NCI-H1436 treated with DMSO at 0.1 percent for 48 hours (cell line): Measurements from ENCODE around the gene FCN1.
"Not testable (repeated sequence)": the region's sequence is repeated elsewhere in the genome, so short reads cannot be mapped to it uniquely, and the experiment has no call there.

Experiments used
- DNase-seq: peaks from one replicate; lab custom pipeline; 2025; lab: John Stamatoyannopoulos, UW

The FCN1 gene

DNA sequence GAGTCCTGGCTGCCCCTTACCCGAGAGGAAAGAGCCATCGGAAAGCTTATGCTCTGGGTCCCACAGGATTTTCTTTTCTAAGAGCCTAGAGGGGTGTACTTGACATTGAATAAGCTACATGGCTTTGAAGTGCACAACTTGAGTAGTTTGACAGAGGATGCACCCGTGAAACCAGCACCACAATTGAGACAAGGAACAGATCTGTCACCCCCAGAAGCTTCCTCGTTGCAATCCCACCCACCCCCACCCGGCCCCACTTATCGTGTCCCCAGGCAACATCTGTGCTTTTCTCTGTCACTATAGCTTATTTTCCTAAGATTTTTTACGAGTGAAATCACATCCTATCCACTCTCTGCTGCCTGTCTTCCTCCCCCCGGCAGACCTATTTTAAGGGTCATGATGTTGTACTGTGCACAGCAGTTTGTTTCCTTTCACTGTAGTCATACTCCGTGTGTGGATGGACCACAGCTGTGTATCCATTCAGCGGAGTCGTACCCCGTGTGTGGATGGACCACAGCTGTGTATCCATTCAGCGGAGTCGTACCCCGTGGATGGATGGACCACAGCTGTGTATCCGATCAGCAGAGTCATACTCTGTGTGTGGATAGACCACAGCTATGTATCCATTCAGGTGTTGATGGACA lies 45.9 kb downstream of the FCN1 start:
- no peak for DNase-seq

- DNase-seq = no peak
Observed at GRCh38 chr9:134870746-134871662, 46.7 kb downstream of the FCN1 start.

GRCh38 chr9:134870301-134870694 lies 47.4 kb downstream of the FCN1 start:
- no peak for DNase-seq

DNA sequence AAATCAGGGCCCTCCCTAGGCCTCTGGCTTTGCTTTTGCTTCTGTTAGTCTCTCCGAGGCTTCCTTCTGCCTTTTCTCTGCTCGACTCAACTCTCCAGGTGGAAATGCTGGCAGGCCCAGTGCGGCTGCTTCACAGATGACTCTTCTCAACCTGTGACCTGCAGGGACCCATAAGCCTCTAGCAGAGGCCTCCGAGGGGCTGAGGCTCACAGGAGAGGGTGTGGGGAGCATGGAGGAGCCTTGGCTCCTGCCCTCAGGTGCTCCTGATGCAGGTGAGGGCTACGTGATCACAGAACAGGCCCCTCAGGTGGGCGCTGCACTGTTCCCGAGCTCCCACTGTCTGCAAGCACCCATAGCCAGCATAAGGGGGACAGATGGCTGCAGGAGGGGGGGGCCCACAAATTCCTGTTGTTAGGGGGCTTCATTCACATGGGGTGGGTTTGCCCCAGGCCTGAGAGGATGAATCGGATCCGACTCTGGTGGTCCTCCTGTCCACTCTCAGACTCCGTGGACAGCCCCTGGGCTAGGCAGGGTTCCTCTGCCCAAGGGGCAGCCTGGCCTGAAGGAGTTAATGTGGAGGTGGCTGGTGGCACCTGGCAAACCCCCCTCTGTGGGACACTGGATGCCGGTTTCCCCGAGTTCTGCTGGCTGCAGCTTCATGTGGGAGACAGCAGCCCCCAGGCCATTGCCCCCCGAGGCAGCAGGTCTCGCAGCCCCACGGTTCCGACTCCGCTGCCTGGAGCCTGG lies 48.0 kb downstream of the FCN1 start:
- DNase-seq = no peak

DNA sequence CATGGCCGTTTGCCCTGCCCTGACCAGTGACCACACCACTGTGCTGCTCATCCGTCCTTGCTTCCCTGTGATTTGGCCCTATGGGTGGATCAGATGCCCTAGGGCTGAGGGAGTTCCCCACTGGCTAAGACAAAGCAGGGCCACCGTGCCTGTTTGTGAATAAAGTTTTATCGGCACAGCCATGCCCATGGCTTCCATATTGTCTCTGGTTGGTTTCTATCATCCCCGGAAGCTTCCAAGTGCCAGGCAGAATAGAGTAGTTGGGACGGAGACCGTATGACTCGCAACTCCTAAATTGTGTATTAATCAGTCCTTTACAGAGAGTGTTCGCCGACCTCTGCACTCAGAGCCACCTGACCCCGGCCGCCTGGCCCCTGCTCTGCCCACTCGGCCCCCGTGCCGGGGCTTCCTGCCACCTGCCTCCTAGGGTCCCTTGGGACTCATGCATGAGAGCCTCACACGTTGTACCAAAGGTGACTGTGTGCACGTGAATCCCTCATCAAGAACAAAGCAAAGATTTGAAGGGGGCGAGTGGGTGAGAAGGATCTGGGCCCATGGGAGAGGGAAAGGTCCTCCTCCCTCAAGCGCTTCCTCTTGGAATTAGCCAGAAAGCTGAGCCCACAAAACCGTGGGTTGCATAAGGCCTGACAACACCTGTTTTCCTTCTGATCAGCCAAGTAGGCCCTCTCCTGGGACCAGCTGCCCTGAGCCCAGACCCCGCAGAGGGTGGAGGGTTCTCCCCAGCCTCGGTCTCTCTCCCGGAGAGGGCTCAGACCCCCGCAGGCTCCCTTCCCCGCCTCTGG lies 48.8 kb downstream of the FCN1 start:
- DNase-seq = no peak

GRCh38 chr9:134867917-134868750 lies 49.6 kb downstream of the FCN1 start:
- DNase-seq = no peak

- no peak for DNase-seq
Observed at GRCh38 chr9:134864821-134865190, 52.9 kb downstream of the FCN1 start.

DNA sequence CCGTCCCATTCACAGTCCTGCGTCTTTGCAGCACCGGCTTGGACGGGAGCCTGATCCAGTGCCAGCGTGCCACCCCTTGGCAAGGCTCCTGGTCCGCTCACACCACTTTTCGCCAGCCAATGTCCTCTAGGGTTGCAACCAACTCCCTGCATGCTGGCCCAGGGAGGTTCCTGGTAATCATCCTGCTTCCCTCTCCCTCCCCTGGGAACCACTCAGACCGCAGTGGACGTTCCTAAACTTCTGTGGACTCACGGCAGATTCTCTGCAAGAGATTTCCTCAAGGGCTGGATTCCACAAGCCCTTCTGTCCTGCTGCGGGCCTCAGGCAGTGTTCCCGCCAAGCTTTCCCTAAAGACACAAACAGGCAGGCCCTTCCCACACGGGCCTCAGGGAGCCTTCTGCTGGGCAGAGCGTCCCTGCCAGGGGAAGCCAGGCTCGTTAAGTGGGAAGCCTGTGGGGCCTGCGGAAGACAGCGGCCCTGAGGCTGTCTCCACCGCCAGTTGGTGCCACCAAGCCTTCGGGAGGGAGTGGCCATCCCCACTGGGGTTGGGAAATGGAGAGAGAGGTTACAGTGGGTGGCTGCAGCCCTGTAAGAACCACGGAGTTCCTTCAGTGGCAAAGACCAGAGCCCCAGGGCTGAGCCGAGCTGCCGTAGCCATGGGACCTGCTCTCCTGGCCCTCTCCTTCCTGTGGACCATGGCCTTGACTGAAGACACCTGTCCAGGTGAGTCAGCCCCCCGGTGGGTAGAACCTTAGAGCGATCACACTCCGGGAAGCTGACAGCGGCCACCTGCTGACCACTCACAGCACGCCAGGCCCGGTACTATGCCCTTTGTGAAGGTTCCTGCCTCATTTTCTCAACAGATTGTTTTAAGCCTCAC lies 53.5 kb downstream of the FCN1 start:
- no peak for DNase-seq

DNA sequence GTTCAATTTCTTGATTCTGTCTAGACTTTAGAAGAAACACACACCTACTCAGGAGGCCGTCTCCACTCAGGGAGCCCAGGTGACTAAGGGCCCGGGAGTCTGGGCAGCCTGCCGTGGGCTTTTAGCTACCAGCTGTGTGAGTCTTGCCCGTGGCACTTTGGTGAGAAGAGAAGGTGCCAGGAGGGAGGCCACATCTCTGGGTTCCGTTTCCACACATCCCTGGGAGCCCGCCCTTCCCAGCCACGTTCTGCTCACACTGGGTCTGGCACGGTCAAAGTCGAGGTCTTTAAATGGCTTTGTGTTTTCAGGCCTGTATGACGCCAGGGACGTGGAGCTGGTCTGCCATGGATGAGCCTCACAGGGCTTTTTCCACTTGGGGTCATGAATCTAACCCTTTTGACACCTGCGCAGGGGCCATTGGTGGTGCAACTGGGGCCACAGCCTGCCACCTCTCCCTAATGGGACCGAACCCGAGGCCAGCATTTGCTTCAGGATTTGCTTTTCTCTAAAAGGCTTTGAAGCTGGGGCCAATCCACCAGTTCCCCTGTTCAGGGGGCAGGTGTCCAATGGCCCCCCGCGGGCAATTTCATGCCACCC lies 54.3 kb downstream of the FCN1 start:
- no peak for DNase-seq

- no peak for DNase-seq
Observed at GRCh38 chr9:134861595-134862334, 55.9 kb downstream of the FCN1 start.

GRCh38 chr9:134860510-134860909 lies 57.2 kb downstream of the FCN1 start:
- DNase-seq = no peak

DNA sequence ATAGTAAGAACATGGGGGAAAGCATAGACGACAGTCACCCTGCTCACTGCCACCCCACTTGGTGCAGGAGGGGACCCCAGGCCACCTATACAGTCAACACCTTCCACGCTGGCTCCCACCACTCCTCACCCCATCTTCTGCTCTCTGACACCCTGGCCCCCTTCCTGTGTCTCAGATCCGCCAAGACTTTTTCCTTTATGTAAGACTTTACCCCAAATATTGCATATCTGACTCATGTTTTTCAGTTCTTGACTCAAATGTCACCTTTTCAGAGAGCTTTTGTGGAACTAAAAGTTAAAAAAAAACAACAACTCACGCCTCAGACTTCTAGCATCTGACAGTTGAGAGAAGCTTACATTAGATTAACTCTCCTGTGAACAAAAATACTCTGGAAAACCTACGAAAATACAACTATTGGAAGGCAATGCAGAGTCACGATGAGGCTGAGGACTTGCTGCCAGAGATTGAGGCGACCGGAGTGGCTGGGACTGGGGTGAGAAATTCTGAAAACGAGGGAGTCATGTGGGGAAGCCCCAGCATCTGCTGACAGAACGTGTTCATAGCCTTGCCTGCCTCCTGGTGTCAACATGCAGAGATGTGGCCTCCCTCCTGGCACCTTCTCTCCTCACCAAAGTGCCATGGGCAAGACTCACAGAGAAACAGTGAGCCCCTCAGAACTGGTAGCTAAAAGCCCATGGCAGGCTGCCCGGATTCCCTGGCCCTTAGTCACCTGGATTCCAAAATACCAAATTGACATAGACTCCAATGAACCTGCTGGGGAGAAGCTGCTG lies 59.5 kb downstream of the FCN1 start:
- no peak for DNase-seq

DNA sequence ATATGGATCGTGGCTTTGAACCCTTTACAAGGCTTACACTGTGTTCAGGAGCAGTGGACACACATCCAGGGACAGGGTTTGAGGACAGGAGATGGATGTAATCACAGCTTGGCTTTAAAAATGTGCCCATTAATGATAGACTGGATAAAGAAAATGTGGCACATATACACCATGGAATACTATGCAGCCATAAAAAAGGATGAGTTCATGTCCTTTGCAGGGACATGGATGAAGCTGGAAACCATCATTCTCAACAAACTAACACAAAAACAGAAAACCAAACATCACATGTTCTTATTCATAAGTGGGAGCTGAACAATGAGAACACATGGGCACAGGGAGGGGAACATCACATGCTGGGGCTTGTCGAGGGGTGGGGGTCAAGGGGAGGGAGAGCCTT lies 60.3 kb downstream of the FCN1 start:
- DNase-seq = not testable (repeated sequence)

DNA sequence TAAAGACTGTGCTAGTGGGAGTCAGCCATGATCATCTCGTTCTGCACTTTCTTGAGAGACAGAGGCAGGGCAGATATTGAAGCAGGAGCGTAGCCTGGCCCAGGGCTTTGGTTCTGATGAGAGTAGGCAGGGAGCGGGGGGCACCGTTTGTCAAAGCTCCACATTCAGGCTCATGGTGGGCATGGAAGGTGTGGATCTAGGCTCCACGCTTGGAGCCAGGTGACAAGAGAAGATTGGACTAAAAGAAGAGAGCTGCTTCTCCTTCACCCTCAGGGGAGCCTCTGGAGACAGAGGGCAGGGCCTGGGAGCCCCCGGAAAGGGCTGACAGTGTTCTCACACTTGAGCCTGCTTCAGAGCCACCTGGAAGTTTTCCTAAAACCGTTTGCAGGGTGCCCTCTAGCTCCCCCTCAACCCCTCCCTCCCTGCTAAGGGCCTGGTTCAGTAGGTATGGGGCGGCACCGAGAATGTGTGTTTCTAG lies 61.8 kb downstream of the FCN1 start:
- no peak for DNase-seq
